ENCODE results near the gene NCAM1.
A peak's percentile ranks its signal among the peaks of the same experiment; 100 is the strongest.

The NCAM1 gene

DNA sequence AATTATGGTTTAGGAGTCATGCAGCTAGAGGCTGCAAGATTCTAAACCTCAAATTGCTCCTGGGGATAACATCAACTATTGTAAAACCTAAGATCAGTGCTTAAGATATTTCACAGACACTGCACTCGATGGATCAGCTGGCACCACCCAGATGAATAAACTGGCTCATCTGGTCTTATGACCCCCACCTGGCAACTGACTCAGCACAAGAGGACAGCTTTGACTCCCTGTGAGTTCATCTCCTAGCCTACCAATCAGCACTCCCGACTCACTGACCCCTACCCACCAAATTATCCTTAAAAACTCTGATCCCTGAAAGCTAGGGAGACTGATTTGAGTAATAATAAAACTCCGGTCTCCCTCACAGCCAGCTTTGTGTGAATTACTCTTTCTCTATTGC is 352.4 kb downstream of the NCAM1 start:
- DNase-seq (ENCODE audit: low spot score), result no peak

DNA sequence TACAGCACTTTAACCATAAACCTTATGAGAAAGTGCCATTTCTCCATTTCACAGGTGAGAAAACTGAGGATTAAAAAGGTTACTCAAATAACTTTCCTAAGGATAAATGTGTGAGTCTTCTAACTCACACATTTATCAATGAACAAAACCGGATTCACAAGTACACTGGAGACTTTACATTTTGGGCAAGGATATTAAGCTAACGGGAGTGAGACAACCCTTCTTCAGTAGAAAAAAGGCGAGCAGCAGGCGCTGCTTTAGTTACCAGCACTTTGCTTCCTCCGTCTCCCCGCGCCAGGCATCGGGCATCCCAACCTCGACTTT is 352.8 kb downstream of the NCAM1 start:
- DNase-seq (ENCODE audit: low spot score), result no peak

DNA sequence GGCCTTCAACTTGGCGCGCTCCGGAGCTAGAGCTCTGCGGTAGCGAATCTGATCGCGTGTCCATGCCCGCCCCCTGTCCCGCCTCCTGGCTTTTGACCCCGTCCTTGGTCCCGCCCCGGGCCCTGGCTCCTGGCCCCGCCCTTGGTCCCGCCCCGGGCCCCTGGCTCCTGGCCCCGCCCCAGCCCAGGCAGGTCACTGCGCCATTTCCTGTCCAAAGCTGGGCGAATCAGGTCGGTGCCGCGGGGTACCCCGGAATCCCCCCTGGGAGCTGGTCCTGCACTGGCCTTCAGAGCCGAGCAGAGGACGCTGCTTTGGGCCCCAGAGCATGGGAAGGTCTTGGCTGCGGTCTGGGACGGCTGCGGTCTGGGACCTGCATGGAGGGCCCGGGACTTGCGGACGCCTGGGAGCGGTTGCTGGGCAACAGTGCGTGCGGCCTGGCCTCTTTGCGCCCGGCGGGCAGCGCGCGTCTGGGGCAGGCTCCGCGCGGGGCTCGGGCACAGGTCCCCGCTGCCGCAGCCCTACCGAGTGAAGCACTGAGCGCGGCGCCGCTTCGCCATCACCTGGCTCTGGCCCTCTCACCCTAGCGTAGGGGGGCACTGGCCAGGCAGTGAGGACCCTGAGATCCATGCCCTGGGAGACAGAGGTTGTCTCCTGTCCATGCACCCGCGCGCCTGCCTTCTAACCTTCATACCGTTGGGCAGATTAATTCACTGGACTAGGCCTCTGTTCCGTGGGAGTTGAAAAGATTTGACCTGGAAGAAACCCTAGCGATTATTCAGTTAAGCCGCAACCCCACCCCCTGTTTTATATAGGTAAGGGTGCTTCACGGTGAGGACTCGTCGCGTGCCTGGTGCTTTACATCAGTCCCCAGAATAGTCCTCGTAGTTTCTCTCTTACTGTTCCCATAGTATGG is 353.4 kb downstream of the NCAM1 start, which contains the start of gene TTC12:
Gene TTC12, plus strand, starts transcription at position 195 of the 913 bp plus-strand sequence. CDS start 1,675 bp downstream, outside the sequence.
- peak; percentile 88 for DNase-seq (ENCODE audit: low spot score)

DNA sequence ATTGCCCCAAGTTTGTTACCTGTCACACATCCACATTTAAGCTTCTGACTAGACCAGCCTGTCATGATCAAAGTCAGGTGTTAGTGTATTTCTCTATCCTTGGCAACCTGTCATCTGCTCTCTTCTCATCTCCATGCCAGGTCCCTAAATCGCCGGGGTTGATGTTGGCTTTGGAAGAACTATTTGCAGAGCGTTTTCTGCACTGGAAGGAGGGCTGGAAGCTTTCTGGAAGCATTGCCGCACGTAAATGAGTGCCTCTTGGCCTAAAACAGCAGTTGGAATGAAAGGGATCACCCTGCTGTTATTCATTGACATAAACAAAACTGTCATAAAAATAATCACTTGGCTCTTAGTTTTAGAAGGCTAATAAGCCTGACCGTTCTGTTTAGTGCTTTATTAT is 354.6 kb downstream of the NCAM1 start:
- DNase-seq (ENCODE audit: low spot score), result no peak

DNA sequence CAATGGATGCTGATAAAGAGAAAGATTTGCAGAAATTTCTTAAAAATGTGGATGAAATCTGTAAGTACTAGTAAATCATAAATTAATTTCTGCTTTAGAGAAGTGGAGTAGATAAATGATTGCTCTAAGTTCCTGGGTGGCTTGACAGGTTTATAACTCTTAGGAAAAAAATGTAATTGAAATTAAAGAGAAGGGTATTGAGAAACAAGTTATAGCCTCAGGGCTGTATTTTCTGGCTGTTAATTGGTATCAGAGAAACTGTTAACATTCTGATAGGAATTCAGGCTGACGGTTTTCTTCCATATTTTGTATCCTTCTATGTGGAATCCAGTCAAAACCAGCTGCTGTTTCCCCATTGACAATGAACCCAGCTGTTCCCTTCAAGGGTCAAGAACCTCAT is 355.0 kb downstream of the NCAM1 start:
- DNase-seq (ENCODE audit: low spot score), result no peak

DNA sequence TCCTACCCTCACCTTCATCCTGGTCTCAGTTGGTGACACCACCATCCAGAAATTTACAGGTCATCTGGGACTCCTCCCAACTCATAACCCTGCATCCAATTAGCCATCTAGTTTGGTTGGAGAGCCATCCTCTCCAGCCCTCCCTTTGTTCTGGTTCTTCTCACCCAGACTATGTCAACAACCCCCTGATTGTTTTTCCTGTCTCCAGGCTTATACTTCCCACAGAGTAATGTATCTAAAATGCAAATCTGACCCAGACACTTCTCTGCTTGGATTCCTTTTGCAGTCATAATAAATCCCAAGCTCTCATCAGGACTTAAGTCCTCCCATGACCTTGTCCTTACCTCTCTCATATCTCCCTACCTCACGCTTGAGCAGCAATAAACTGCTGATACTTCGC is 356.1 kb downstream of the NCAM1 start:
- no peak for DNase-seq (ENCODE audit: low spot score)

DNA sequence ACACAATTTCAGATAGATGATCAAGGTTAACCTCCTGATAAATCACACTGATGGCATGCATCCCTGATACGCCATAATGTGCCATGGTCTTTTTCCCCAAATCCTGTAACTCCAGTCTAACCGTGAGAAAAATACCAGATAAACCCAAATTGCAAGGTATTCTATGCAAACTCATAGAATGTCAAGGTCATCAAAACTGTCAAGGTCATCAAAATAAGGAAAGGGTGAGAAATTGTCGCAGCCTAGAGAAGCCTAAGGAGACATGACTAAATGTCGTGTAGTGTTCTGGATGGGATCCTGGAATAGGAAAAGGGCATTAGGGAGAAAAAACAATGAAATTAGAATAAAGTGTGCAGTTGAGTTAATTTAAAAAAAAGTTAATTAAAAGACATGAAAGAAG is 357.9 kb downstream of the NCAM1 start:
- DNase-seq (ENCODE audit: low spot score), result no peak

DNA sequence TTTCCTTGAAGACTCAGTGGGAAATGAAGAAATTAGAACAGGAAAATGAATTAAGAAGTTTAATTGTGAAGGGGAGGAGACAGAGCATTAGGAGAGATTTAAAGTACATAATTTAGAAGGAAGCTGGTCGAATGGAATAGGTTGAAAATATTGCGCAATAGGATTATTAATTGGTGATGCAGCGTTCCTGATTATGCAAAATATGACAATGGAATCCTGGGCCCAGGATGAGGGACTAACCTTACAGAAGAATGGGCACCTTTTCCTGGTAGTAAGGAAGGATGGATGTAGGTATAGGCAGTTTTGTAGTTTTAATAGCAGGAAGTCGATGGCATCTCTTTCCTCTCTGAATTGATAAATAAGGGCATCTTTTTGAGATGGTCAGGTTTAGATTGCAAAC is 360.9 kb downstream of the NCAM1 start:
- no peak for DNase-seq (ENCODE audit: low spot score)

DNA sequence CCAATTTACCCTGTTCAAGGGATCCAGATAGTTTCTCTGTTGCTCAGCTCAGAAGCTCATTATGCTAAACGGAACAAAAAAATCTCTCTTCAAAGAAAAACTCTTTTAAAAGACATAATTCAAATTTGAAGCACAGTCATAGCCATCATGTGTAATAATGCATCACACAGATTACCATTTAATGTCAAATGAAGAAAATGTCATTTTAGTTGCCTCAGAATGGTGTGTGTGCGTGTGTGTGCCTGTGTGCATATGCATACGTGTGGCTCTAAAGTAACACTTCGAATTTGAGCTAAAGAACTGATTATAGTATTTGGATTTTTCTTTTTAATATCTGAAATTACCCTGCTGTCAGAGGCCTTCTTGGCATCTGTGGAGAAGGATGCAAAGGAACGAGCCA is 363.0 kb downstream of the NCAM1 start:
- no peak for DNase-seq (ENCODE audit: low spot score)

Data from NAMALWA (cell line).